Activated naive CD4-positive, alpha-beta T cell treated with anti-CD3 and anti-CD28 coated beads for 36 hours (primary cell): ENCODE measurements around the gene GPATCH1. TPM values are rescaled to one million over a fixed set of nuclear protein-coding genes. Genes with fewer than 3 reads are reported as not detected.
"Not testable (repeated sequence)": the region's sequence is repeated elsewhere in the genome, so short reads cannot be mapped to it uniquely, and the experiment has no call there.

ENCODE experiments used
- CTCF ChIA-PET: fragments of 350-600 bp; sonication (Branson Sonifier 250); formaldehyde crosslinking; loops from one replicate; lab custom pipeline; 2021; ENCODE audit warnings: antibody characterized with exemption; lab: Charles Lee
- DNase-seq: peaks from one replicate; pipeline ENCODE4 v3.0.0-alpha.2; 2020
- H3K27ac Mint-ChIP-seq: one replicate; pipeline ENCODE4 v1.8.0; 2021; ENCODE audit warnings: mild to moderate bottlenecking, mixed read lengths
- H3K27me3 Mint-ChIP-seq: one replicate; pipeline ENCODE4 v1.8.0; 2021; ENCODE audit warnings: low read depth, mixed read lengths
- H3K36me3 Mint-ChIP-seq: one replicate; pipeline ENCODE4 v1.8.0; 2021; ENCODE audit warnings: low read depth, mixed read lengths
- H3K4me1 Mint-ChIP-seq: one replicate; pipeline ENCODE4 v1.8.0; 2021; ENCODE audit warnings: low read depth, mixed read lengths
- H3K4me3 Mint-ChIP-seq: one replicate; pipeline ENCODE4 v1.8.0; 2021; ENCODE audit warnings: mild to moderate bottlenecking, moderate library complexity, mixed read lengths
- H3K9me3 Mint-ChIP-seq: one replicate; pipeline ENCODE4 v1.8.0; 2021; ENCODE audit warnings: mixed read lengths
- intact Hi-C: fragments of 100-400 bp; cut with micrococcal nuclease; formaldehyde crosslinking; loops from one replicate; pipeline ENCODE4 v1.15.1; 2023
- total RNA-seq, 2 experiments: library from RNA; stranded (reverse); gene quantifications; one replicate each; pipeline ENCODE4 v1.2.3, GENCODE V29; 2021

The GPATCH1 gene
- total RNA-seq, 2 experiments from 2014 or later = 8.3 to 9.1 TPM

DNA sequence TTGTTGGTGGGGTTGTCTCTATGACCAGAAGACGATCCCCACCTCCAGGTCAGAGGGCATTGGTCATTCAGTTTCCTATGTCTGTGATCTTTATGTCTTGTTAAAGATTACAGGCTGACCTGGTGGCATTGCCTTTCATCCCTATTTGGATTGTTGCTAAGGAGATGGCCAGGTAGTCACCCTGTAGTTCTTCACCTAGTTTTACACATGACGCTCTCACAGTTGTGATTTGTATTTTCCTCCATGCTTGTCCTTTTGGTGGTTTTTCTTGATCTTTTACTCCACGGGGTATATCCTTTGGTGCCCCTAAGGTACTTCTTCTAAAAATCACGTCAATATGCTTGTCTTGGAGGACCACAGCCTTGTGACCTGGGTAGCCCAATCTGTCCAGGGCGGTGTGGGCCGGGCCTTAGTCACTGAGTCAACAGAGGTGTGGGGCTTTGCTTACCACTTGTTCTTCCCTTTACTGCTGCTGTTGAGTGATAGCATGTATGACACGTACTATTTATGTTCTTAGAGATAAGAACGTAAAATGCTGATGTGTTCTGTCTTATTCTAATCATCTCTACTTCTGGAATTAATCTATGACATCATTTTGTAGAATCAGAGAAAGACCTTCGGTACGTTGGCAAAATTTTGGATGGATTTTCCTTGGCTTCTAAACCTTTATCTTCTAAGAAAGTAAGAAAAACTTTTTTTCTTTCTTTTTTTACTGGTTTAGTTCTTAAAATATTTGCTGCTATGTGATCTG lies 20.1 kb downstream of the GPATCH1 start:
- Mint-ChIP-seq H3K27ac (no peak overlapping the region), H3K27me3 (no peaks in the 10 kb centered on the region), H3K36me3 (peaks cover 20% of the 10 kb centered on the region), H3K9me3 (no peaks in the 10 kb centered on the region), H3K4me3 (no peak overlapping the region), H3K4me1 (no peaks in the 10 kb centered on the region)
- no peak for DNase-seq
- intact Hi-C loops = no loop called here
- CTCF ChIA-PET = interaction anchor here (0.9 kb wide), 1 partner anchor 29 kb away, joined by 3 read pairs; no protein-coding TSS in a partner anchor

DNA sequence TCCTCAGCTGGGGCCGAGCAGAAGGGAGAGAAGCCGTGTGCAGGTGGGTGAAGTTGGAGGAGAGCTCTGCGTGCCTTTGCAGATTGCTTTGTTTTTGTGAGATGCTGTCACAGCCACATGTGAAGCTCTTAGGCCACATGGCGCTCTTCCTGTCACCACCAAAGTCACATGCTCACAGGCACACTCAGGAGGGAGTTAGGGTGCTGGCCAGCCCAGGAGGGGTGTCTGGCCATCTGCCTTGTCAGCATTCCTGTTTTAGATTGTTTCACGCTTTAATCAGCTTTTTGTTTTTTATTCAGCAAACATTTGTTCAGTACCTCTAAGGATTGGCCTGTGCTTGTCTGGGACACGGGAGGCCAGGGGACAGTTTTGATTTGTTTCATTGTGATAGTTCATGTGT lies 21.9 kb downstream of the GPATCH1 start:
- intact Hi-C loops = no loop called here
- Mint-ChIP-seq H3K36me3 (peaks cover 16% of the 10 kb centered on the region), H3K27me3 (no peaks in the 10 kb centered on the region), H3K4me1 (no peaks in the 10 kb centered on the region), H3K4me3 (no peak overlapping the region), H3K27ac (no peak overlapping the region), H3K9me3 (no peaks in the 10 kb centered on the region)
- CTCF ChIA-PET = interaction anchor here (0.6 to 1.0 kb wide), 3 partner anchors 13 to 726 kb away, joined by 3 read pairs; no protein-coding TSS in a partner anchor
- no peak for DNase-seq

DNA sequence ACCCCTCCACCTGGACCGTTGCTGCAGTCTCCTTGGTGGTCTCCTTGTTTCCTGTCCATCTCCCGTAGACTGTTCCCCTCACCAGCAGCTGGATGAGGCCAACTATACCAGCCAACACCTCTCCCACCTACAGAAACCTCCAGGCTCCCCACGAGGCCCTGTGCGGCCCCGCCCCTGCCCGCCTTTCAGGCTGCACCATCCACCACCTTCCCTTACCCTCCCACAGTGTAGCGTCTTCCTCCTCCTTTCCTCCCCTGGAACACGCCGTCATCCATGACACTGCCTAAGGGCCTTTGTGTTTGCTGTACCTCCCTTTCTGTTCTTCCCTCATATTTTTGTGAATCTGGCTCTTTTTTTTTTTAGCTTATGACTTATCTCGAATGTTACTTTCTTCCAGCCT lies 27.2 kb downstream of the GPATCH1 start:
- H3K4me3 Mint-ChIP-seq = no peak overlapping the region
- DNase-seq = no peak
- CTCF ChIA-PET = no interaction called here
- H3K36me3 Mint-ChIP-seq = peaks cover 21% of the 10 kb centered on the region
- no peaks in the 10 kb centered on the region for H3K9me3 Mint-ChIP-seq
- no peaks in the 10 kb centered on the region for H3K4me1 Mint-ChIP-seq
- H3K27ac Mint-ChIP-seq = no peak overlapping the region
- intact Hi-C loops = no loop called here
- H3K27me3 Mint-ChIP-seq = no peaks in the 10 kb centered on the region

DNA sequence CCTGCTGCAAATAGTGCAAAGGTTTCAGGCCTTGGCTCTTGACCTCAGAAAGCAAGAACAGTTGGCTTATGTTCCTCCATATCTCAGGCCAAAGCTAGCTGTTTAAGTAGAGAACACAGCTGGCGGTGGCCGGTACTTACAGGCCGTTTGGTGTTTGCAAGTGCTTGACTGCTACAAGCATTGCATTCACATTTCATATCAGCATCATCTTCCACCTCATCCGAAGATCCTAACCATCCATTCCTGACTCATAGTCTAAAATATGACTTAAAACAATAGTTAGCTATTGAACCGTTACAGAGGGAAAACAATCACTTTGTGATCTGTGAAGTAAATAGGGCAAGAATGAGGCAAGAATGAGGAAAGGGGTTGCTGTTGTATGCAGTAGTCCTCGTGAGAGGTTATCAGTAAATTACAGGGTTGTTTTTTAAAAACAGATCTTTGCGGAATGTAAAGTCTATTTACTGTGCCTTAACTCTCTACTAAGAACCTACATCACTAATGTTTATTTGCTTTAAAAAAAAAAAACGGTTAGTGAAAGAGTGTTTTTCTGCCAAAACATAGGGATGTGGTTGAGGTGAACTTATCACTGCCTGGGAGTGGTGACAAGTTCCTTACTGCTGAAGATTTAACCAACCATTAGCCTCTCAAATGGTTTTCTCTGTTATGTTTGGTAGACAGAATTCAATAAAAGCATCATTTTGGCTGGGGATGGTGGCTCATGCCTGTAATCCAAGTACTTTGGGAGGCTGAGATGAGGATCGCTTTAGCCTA lies 29.3 kb downstream of the GPATCH1 start:
- Mint-ChIP-seq H3K36me3 (peaks cover 21% of the 10 kb centered on the region), H3K4me1 (no peaks in the 10 kb centered on the region), H3K27me3 (no peaks in the 10 kb centered on the region), H3K27ac (no peak overlapping the region), H3K4me3 (no peak overlapping the region), H3K9me3 (no peaks in the 10 kb centered on the region)
- DNase-seq = no peak
- intact Hi-C loops = no loop called here
- CTCF ChIA-PET = interaction anchor here (1.0 kb wide), 1 partner anchor 67 kb away, joined by 3 read pairs; no protein-coding TSS in a partner anchor

DNA sequence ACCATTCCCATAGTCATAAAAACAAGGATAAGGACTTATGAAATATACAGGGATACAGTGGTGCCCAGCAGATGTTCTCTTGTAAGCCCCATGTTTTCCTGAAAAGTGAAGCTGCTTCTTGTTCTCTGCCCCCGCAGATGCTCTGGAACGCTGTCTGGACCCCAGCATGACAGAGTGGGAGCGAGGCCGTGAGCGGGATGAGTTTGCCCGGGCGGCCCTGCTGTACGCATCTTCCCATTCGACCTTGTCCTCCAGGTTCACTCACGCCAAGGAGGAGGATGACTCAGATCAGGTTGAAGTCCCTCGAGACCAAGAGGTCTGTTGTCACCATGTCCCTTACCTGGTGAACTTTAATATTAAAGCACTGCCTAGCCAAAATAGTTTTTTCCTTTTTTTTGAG lies 30.6 kb downstream of the GPATCH1 start:
- Mint-ChIP-seq H3K9me3 (no peaks in the 10 kb centered on the region), H3K4me1 (no peaks in the 10 kb centered on the region), H3K27ac (peak overlapping the region; percentile 30), H3K4me3 (no peak overlapping the region), H3K36me3 (peaks cover 26% of the 10 kb centered on the region), H3K27me3 (no peaks in the 10 kb centered on the region)
- CTCF ChIA-PET = interaction anchor here (1.2 kb wide), 1 partner anchor 14 kb away, joined by 3 read pairs; no protein-coding TSS in a partner anchor
- intact Hi-C loops = no loop called here
- no peak for DNase-seq

DNA sequence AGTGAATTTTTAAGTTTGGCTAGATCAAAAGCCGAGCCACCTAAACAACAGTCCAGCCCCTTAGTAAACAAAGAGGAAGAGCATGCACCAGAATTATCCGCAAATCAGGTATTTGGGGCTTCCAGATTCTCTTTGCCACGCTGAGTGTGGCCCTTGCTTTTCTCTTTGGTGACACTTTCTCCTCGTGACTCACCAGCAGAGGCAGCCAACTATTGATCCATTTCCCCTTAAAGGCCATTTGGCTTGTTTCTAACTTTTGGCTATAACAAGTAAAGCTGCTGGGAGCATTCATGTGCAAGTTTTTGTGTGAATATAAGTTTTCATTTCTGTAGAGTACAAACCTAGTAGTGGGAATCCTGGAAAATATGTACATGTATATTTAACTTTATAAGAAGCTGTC lies 33.3 kb downstream of the GPATCH1 start:
- CTCF ChIA-PET = no interaction called here
- Mint-ChIP-seq H3K27me3 (no peaks in the 10 kb centered on the region), H3K27ac (no peak overlapping the region)

DNA sequence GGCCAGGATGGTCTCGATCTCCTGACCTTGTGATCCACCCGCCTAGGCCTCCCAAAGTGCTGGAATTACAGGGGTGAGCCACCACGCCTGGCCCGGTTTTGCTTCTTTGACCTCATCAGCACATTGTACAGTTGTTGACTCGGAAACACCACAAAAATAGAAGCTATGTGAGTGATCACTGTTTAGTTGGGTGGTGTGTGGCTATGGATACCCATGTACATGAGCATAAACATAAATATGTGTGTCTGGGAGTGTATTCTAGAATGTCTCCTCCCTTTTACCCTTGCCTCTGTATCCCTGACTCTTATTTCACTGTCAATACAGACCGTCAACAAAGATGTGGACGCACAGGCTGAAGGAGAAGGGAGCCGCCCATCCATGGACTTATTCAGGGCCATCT lies 36.5 kb downstream of the GPATCH1 start:
- peaks cover 27% of the 10 kb centered on the region for H3K36me3 Mint-ChIP-seq
- no peaks in the 10 kb centered on the region for H3K9me3 Mint-ChIP-seq
- H3K27ac Mint-ChIP-seq = no peak overlapping the region
- no peak overlapping the region for H3K4me3 Mint-ChIP-seq
- H3K27me3 Mint-ChIP-seq = no peaks in the 10 kb centered on the region
- no peak for DNase-seq
- CTCF ChIA-PET = interaction anchor here (1.0 kb wide), 2 partner anchors 9 to 427 kb away, joined by 3 to 5 read pairs; no protein-coding TSS in a partner anchor
- intact Hi-C loops = no loop called here
- H3K4me1 Mint-ChIP-seq = no peaks in the 10 kb centered on the region

More for the DNA sequence above, 33.3 kb downstream of the GPATCH1 start:
- Mint-ChIP-seq H3K4me1 (no peaks in the 10 kb centered on the region), H3K36me3 (peaks cover 34% of the 10 kb centered on the region), H3K9me3 (no peaks in the 10 kb centered on the region), H3K4me3 (no peak overlapping the region)
- DNase-seq = no peak
- intact Hi-C loops = no loop called here

DNA sequence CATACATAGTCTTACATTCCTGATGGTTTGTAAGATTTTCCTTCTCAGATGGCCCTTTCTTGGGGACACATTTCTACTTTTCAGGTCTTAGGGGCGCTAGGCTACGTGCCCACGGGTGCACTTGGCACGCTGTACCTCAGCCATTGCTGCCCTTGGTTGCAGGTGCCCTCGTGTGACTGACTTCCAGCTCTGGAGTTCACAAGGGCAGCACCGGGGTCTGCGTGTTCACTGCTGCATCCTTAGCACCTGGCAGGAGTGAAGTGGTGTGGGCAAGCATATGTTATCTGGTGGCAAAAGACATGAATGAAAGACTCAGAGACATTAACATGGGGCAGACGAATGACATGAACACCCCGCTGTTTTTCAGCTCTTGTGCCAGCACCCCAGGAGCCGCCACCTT lies 37.7 kb downstream of the GPATCH1 start:
- Mint-ChIP-seq H3K27me3 (no peaks in the 10 kb centered on the region), H3K27ac (no peak overlapping the region), H3K4me3 (no peak overlapping the region), H3K9me3 (no peaks in the 10 kb centered on the region), H3K4me1 (no peaks in the 10 kb centered on the region), H3K36me3 (peaks cover 25% of the 10 kb centered on the region)
- CTCF ChIA-PET = interaction anchor here (0.6 to 1.1 kb wide), 3 partner anchors 26 to 428 kb away, joined by 3 to 4 read pairs (median 3); no protein-coding TSS in a partner anchor
- DNase-seq = no peak
- intact Hi-C loops = loop anchor here (1.0 kb wide), 1 partner anchor 142 kb away; no protein-coding TSS in a partner anchor

DNA sequence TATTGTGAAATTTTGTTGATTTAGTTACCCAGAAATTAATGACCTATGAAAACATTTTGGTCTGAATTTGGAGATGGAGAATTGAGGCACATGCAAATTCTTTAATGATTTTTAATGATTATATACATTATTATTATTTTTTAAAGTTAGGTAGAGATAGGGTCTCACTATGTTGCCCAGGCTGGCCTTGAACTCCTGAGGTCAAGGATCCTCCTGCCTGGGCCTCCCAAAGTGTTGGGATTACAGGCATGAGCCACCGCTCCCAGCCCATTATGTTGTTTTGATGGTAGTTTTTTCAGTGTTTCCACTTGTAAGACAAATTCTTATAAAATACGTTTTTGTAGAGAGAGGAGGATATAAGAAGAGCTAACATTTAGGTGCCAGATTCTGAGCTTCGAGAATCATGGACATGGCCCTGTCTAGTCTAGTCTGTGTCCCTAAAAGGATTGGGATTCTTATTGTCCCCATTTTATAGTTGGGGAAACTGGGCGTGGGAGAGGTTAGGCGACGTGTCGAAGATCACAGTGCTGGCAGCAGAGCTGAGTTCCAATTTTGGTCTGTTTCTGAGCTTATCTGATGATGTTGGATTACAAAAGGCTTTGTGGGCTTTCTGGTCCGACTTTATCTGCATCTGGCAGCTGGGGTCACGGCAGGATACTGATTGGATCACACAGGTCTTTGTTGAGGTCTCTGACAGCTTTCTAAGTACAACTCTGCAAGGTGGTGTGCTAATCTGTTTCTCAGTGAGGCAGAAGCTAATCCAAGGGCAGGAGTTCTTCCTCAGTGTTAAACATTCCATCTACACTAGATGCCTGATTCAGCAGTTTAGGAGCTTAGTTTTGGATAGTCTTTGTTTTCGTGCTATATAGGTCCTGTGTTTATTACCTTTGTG lies 43.5 kb downstream of the GPATCH1 start:
- Mint-ChIP-seq H3K4me1 (peaks cover 3% of the 10 kb centered on the region), H3K9me3 (no peaks in the 10 kb centered on the region), H3K27ac (no peak overlapping the region), H3K4me3 (no peak overlapping the region), H3K27me3 (no peaks in the 10 kb centered on the region), H3K36me3 (peaks cover 18% of the 10 kb centered on the region)
- intact Hi-C loops = loop anchor here (5.0 kb wide), 2 partner anchors 283 to 432 kb away; partner anchors contain the start of gene NUDT19
- DNase-seq = no peak
- CTCF ChIA-PET = interaction anchor here (0.8 to 3.5 kb wide), 15 partner anchors 13 to 424 kb away, joined by 3 to 30 read pairs (median 3); no protein-coding TSS in a partner anchor

DNA sequence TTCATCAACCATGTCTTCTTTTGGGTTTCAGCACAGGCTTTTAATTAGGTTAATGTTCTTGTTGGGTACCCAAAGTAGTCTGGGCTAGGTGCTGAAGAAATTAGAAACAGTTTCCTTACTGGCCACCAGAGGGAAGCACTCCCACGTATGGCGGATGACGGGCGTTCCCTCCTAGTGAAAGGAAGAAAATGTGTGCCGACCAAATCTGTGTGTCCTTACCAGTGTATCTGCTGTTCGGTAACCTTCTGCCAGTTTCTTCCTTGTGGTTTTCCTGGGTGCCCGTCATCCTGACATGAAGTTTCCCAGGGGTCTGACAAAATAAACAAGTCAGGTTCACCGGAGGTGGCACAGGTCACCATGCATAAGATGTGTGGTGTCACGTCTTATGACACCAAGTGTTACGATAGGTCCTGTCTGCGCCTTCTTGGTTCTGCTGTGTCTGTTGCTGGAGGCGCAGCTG lies 45.0 kb downstream of the GPATCH1 start:
- H3K9me3 Mint-ChIP-seq = no peaks in the 10 kb centered on the region
- peaks cover 3% of the 10 kb centered on the region for H3K4me1 Mint-ChIP-seq
- peak; percentile 69 for DNase-seq
- no peaks in the 10 kb centered on the region for H3K27me3 Mint-ChIP-seq
- intact Hi-C loops = loop anchor here (2.0 to 5.0 kb wide), 3 partner anchors 51 to 434 kb away; partner anchors contain the start of gene NUDT19
- CTCF ChIA-PET = interaction anchor here (0.8 to 4.5 kb wide), 15 partner anchors 9 to 1017 kb away, joined by 3 to 30 read pairs (median 3); no protein-coding TSS in a partner anchor
- no peak overlapping the region for H3K4me3 Mint-ChIP-seq
- peaks cover 23% of the 10 kb centered on the region for H3K36me3 Mint-ChIP-seq
- no peak overlapping the region for H3K27ac Mint-ChIP-seq

DNA sequence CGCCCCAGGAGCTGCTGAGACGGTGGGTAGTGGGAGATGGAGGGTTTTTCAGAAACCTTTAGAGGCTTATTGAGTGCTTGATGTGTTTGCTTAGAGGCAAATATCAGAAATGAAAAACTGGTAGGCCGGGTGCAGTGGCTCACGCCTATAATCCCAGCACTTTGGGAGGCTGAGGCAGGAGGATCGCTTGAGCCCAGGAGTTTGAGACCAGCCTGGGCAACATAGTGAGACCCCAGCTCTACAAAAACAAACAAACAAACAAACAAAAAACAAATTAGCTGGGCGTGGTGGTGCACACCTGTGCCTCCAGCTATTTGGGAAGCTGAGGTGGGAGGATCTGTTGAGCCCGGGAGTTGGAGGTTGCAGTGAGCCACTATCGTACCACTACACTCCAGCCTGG lies 45.7 kb downstream of the GPATCH1 start:
- not testable (repeated sequence) for H3K27me3 Mint-ChIP-seq, H3K4me1 Mint-ChIP-seq, H3K9me3 Mint-ChIP-seq, H3K4me3 Mint-ChIP-seq, DNase-seq, H3K27ac Mint-ChIP-seq
- CTCF ChIA-PET = interaction anchor here (0.6 to 4.5 kb wide), 11 partner anchors 9 to 304 kb away, joined by 3 to 16 read pairs (median 3); no protein-coding TSS in a partner anchor
- intact Hi-C loops = loop anchor here (2.0 to 5.0 kb wide), 3 partner anchors 50 to 434 kb away; partner anchors contain the start of gene NUDT19
- H3K36me3 Mint-ChIP-seq = peaks cover 21% of the 10 kb centered on the region
